Endodermal cell (in vitro differentiated cells): ENCODE data around the gene AURKA. TPM values are rescaled to one million over a fixed set of nuclear protein-coding genes. Genes with fewer than 3 reads are reported as not detected.

Experiments used
- DNase-seq: peaks from one replicate; pipeline ENCODE4 v3.0.0-alpha.2; 2017
- H3K27ac ChIP-seq: 2 replicates; pipeline ENCODE4 v1.5.1; 2013; ENCODE audit warnings: mild to moderate bottlenecking, low read depth, low read length, moderate library complexity
- H3K27me3 ChIP-seq: 2 replicates; pipeline ENCODE4 v1.6.1; 2013; ENCODE audit warnings: mild to moderate bottlenecking, low read length, moderate library complexity; ENCODE audit not compliant: insufficient read depth, control insufficient read depth, poor library complexity, severe bottlenecking
- H3K36me3 ChIP-seq: 2 replicates; pipeline ENCODE4 v1.7.0; 2013; ENCODE audit warnings: mild to moderate bottlenecking, low read length, moderate library complexity; ENCODE audit not compliant: control insufficient read depth, insufficient read depth
- H3K4me1 ChIP-seq: one replicate; pipeline ENCODE4 v1.7.0; 2013; ENCODE audit warnings: low read length; ENCODE audit not compliant: control insufficient read depth, insufficient read depth
- H3K4me3 ChIP-seq: 2 replicates; pipeline ENCODE4 v1.5.1; 2013; ENCODE audit warnings: mild to moderate bottlenecking, low read length, moderate library complexity
- H3K9ac ChIP-seq: 2 replicates; pipeline ENCODE4 v1.6.1; 2013; ENCODE audit warnings: mild to moderate bottlenecking, low read length, moderate library complexity; ENCODE audit not compliant: poor library complexity, severe bottlenecking; ENCODE audit errors: extremely low read depth
- H3K9me3 ChIP-seq: 2 replicates; pipeline ENCODE4 v1.6.1; 2013; ENCODE audit warnings: mild to moderate bottlenecking, low read length, moderate library complexity; ENCODE audit not compliant: control insufficient read depth
- H3K27ac Mint-ChIP-seq: 2 replicates; pipeline ENCODE4 v1.8.0; 2020; ENCODE audit warnings: mixed read lengths
- H3K27me3 Mint-ChIP-seq: 2 replicates; pipeline ENCODE4 v1.8.0; 2021; ENCODE audit warnings: mild to moderate bottlenecking, mixed read lengths; ENCODE audit not compliant: insufficient read depth
- H3K36me3 Mint-ChIP-seq: 2 replicates; pipeline ENCODE4 v1.8.0; 2020; ENCODE audit warnings: low read depth, mixed read lengths
- H3K4me1 Mint-ChIP-seq: 2 replicates; pipeline ENCODE4 v1.8.0; 2020; ENCODE audit warnings: mixed read lengths
- H3K4me3 Mint-ChIP-seq: 2 replicates; pipeline ENCODE4 v1.8.0; 2020; ENCODE audit warnings: mild to moderate bottlenecking, moderate library complexity, mixed read lengths
- H3K9me3 Mint-ChIP-seq: 2 replicates; pipeline ENCODE4 v1.8.0; 2020; ENCODE audit warnings: mild to moderate bottlenecking, mixed read lengths
- WGBS, 2 experiments: methylation state at CpG; one replicate each; pipeline versions ENCODE4 v1.1.5 to v1.1.7; 2013; ENCODE audit warnings: missing lambda C conversion rate in 2 of 2, mixed read lengths in 1 of 2; ENCODE audit not compliant: insufficient coverage in 1 of 2, insufficient read length in 1 of 2; 5-methylcytosine and 5-hydroxymethylcytosine counted together
- total RNA-seq, 2 donors: library from RNA; stranded (reverse); fragmentation: NEBNext Ultra II Directional in 1 of 2; extraction: Animal tissue kit (Norgen Biotek cat#: 25700) in 1 of 2; gene quantifications; 2 replicates in 1 of 2; 3 replicates in 1 of 2; pipeline ENCODE4 v1.2.1, GENCODE V29; 2021
- TF ChIP-seq, protein P1 (sequence below): fragments of 200-600 bp; sonication (generic); conservative IDR thresholded peaks from 2 replicates; pipeline ENCODE4 v1.5.0; 2021; ENCODE audit warnings: antibody characterized with exemption, mild to moderate bottlenecking

The AURKA gene
- total RNA-seq, 2 donors from 2014 or later: 56.3 to 85.9 TPM

DNA sequence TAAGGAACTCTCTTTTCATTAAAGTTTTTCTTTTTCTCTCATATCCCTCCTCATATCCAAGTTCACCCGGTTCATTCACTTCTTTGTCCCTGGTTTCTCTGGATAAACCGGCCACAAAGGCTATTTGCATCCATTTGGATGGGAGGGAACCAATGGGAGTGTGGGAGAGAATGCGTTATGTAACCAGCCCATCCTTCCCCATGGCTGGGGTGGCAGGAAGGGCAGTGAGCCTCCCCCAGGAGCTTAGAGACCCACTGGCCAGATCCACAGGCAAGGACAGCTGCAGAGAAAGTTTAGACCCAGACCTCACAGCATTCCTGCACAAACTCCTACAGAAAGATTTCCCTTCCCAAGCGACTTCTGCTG, 30.8 kb upstream of the AURKA start:
- Mint-ChIP-seq H3K36me3 (no peaks in the 10 kb centered on the region), H3K27me3 (peaks cover 45% of the 10 kb centered on the region), H3K27ac (no peak overlapping the region), H3K4me3 (no peak overlapping the region), H3K9me3 (no peaks in the 10 kb centered on the region), H3K4me1 (no peaks in the 10 kb centered on the region)
- Histone ChIP-seq H3K36me3 (no peaks in the 10 kb centered on the region), H3K9ac (no peak overlapping the region), H3K9me3 (no peaks in the 10 kb centered on the region), H3K27ac (no peak overlapping the region), H3K4me3 (no peak overlapping the region), H3K27me3 (no peaks in the 10 kb centered on the region), H3K4me1 (no peaks in the 10 kb centered on the region)
- WGBS, 2 experiments: 43 to 70% methylated on average over 2 to 3 of the region's 4 CpGs
- TF ChIP-seq, protein P1, sequence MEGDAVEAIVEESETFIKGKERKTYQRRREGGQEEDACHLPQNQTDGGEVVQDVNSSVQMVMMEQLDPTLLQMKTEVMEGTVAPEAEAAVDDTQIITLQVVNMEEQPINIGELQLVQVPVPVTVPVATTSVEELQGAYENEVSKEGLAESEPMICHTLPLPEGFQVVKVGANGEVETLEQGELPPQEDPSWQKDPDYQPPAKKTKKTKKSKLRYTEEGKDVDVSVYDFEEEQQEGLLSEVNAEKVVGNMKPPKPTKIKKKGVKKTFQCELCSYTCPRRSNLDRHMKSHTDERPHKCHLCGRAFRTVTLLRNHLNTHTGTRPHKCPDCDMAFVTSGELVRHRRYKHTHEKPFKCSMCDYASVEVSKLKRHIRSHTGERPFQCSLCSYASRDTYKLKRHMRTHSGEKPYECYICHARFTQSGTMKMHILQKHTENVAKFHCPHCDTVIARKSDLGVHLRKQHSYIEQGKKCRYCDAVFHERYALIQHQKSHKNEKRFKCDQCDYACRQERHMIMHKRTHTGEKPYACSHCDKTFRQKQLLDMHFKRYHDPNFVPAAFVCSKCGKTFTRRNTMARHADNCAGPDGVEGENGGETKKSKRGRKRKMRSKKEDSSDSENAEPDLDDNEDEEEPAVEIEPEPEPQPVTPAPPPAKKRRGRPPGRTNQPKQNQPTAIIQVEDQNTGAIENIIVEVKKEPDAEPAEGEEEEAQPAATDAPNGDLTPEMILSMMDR: no peak
- no peak for DNase-seq

DNA sequence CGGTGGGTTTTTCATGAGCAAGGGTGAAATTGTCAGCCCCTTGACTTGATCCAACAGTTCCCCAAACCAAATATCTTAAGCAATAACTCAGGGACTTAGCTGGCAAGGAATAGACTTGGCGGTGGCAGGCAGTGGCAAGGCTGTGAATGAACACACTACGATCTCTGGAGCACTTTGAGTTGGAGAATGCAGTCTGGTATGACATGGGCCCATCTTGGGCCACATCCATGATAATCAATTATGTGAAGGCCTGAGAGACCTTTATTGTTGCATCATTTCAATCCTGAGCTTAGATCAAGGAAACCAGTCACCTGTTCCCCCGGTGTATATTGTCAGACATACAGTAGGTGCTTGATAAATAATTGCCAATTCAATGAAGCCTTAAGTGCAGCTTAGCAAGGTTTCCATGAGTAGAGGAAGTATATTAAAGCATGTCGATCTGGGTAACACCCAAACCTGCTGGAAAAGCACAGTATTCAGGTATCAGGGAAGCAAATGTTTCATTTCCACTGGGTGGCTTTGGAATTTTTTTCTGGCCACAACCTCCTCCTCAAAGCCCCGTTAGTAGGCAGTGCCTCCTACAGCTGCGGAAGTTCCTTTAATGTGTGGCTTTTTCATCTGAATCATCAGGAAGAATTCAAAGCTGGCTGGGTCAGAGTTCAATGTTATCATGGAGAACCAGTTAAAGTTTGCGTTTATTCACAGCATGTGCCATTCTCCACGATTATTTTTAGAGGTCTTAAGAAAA, 30.2 kb upstream of the AURKA start:
- H3K9ac ChIP-seq: no peak overlapping the region
- no peak overlapping the region for H3K27ac ChIP-seq
- WGBS, 2 experiments: 60% methylated on average over 6 to 9 of the region's 9 CpGs
- no peak overlapping the region for H3K4me3 ChIP-seq
- H3K4me1 ChIP-seq: no peaks in the 10 kb centered on the region
- H3K9me3 Mint-ChIP-seq: no peaks in the 10 kb centered on the region
- no peak for DNase-seq
- TF ChIP-seq, protein P1: no peak
- H3K36me3 Mint-ChIP-seq: no peaks in the 10 kb centered on the region
- peaks cover 40% of the 10 kb centered on the region for H3K27me3 Mint-ChIP-seq
- no peak overlapping the region for H3K27ac Mint-ChIP-seq
- no peaks in the 10 kb centered on the region for H3K4me1 Mint-ChIP-seq
- H3K4me3 Mint-ChIP-seq: no peak overlapping the region
- no peaks in the 10 kb centered on the region for H3K9me3 ChIP-seq
- H3K27me3 ChIP-seq: no peaks in the 10 kb centered on the region
- no peaks in the 10 kb centered on the region for H3K36me3 ChIP-seq

DNA sequence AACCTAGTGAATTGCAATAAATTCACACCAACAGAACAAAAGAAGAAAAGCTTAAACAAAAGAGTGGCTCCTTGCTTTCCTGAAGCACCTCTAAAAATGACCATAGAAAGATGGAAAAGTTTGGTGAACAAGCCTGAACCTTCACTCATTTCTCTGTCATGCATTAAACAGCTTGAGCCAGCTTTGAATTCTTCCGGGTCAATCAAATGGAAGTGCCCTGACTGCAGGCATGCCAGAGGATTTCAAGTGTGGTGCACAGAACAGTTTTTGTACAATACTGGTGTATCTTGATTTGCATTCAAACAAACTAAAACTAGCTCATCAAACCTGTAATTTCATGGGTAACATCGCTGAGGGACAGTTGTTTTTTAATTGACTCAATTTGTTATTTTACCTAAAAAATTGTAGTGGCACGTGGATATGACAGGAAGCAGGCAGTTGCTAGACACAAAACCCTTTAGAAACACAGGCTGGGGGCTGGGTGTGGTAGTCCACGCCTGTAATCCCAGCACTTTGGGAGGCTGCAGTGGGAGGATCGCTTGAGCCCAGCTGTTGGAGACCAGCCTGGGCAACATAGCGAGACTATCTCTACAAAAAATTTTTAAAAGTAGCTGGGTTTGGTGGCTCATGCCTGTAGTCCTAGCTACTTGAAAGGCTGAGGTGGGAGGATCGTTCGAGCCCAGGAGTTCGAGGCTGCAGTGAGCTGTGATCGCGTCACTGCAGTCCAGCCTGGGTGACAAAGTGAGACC, 29.1 kb upstream of the AURKA start:
- Histone ChIP-seq H3K4me3 (no peak overlapping the region), H3K36me3 (no peaks in the 10 kb centered on the region), H3K4me1 (no peaks in the 10 kb centered on the region), H3K9me3 (no peaks in the 10 kb centered on the region), H3K27ac (no peak overlapping the region), H3K27me3 (no peaks in the 10 kb centered on the region), H3K9ac (no peak overlapping the region)
- H3K36me3 Mint-ChIP-seq: no peaks in the 10 kb centered on the region
- no peak for DNase-seq
- no peak overlapping the region for H3K27ac Mint-ChIP-seq
- WGBS, 2 experiments: 85 to 93% methylated on average over 9 to 11 of the region's 11 CpGs
- H3K9me3 Mint-ChIP-seq: no peaks in the 10 kb centered on the region
- H3K4me1 Mint-ChIP-seq: no peaks in the 10 kb centered on the region
- peaks cover 34% of the 10 kb centered on the region for H3K27me3 Mint-ChIP-seq
- no peak overlapping the region for H3K4me3 Mint-ChIP-seq
- TF ChIP-seq, protein P1: no peak
